Esophagus squamous epithelium (tissue), 5 donors: ENCODE measurements around the gene SLC2A4RG. TPM values are rescaled to one million over a fixed set of nuclear protein-coding genes. Genes with fewer than 3 reads are reported as not detected.

Experiments used
- DNase-seq: peaks from one replicate; lab custom pipeline; 2025; lab: John Stamatoyannopoulos, UW
- H3K27ac ChIP-seq, 4 donors: fragments of 200-600 bp; sonication (generic); one replicate each; pipeline ENCODE4 v1.5.1; 2016 to 2019; ENCODE audit warnings: mild to moderate bottlenecking in 1 of 4
- H3K27me3 ChIP-seq, 4 donors: fragments of 200-600 bp; sonication (generic); 1 replicate in 3 of 4; 2 replicates in 1 of 4; pipeline versions ENCODE4 v1.5.1 to v1.6.0; 2017 to 2021; ENCODE audit warnings: antibody characterized with exemption in 1 of 4
- H3K36me3 ChIP-seq, 3 donors: fragments of 200-600 bp; sonication (generic); one replicate each; pipeline ENCODE4 v1.5.1; 2016 to 2019
- H3K4me1 ChIP-seq, 3 donors: fragments of 200-600 bp; sonication (generic); one replicate each; pipeline ENCODE4 v1.5.1; 2017 to 2019
- H3K4me3 ChIP-seq, 4 donors: fragments of 200-600 bp; sonication (generic); 1 replicate in 3 of 4; 2 replicates in 1 of 4; pipeline ENCODE4 v1.5.1; 2016 to 2019; ENCODE audit warnings: mild to moderate bottlenecking in 2 of 4, moderate library complexity in 1 of 4
- H3K9me3 ChIP-seq, 3 donors: fragments of 200-600 bp; sonication (generic); one replicate each; pipeline ENCODE4 v1.5.1; 2016 to 2019
- CTCF ChIP-seq, 6 experiments: fragments of 450-650 bp in 4 of 6; fragments of 200-600 bp in 2 of 6; sonication (generic) in 2 of 6; IDR thresholded peaks; one replicate each; pipeline ENCODE4 v1.5.1; 2016 to 2019; ENCODE audit warnings: antibody characterized with exemption in 6 of 6, mild to moderate bottlenecking in 4 of 6, moderate library complexity in 4 of 6
- POLR2A ChIP-seq, 4 donors: fragments of 450-650 bp; IDR thresholded peaks; one replicate each; pipeline ENCODE4 v1.6.1; 2017; ENCODE audit warnings: antibody characterized with exemption in 4 of 4, mild to moderate bottlenecking in 4 of 4, moderate library complexity in 3 of 4
- WGBS, 2 donors: methylation state at CpG; one replicate each; pipeline ENCODE4 v1.1.5; 2018; 5-methylcytosine and 5-hydroxymethylcytosine counted together
- intact Hi-C: fragments of 100-400 bp; cut with DNase I; formaldehyde crosslinking; loops from one replicate; pipeline ENCODE4 v1.15.0; 2022
- total RNA-seq, 4 donors: library from RNA; depleted of rRNA; stranded (reverse); fragments of >200 nt; gene quantifications; one replicate each; pipeline ENCODE4 v1.1.0, GENCODE V29; 2016
- donor health status: DM: yes; HTN: yes; CAD: no.

SLC2A4RG gene
- total RNA-seq, 4 donors from 2014 or later, result 37.0 to 55.5 (median 50.2) TPM

DNA sequence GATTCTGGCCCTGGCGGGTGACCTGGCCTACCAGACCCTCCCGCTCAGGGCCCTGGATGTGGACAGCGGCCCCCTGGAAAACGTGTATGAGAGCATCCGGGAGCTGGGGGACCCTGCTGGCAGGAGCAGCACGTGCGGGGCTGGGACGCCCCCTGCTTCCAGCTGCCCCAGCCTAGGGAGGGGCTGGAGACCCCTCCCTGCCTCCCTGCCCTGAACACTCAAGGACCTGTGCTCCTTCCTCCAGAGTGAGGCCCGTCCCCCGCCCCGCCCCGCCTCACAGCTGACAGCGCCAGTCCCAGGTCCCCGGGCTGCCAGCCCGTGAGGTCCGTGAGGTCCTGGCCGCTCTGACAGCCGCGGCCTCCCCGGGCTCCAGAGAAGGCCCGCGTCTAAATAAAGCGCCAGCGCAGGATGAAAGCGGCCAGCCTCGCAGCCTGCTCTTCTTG lies 868 bp upstream of the SLC2A4RG start:
- DNase-seq, result no peak
- peaks cover 45 to 68% (median 46%) of the 10 kb centered on the region in 3 donors for H3K4me1 ChIP-seq

GRCh38 chr20:63740070-63740626 lies 572 bp downstream of the SLC2A4RG start:
- Histone ChIP-seq H3K27ac (peak overlapping the region; percentile 82 to 98 (median 94)), H3K4me3 (peak overlapping the region; percentile 51 to 90 (median 64)), H3K36me3 (peaks cover 4 to 42% (median 19%) of the 10 kb centered on the region in 3 donors), H3K4me1 (peaks cover 45 to 68% (median 46%) of the 10 kb centered on the region in 3 donors), H3K9me3 (no peaks in the 10 kb centered on the region), H3K27me3 (no peaks in the 10 kb centered on the region)
- intact Hi-C loops, result no loop called here
- no peak for TF ChIP-seq CTCF (IDR thresholded peaks at IDR 0.05)
- no peak for TF ChIP-seq POLR2A (IDR thresholded peaks at IDR 0.05)
- no CpG with 5 or more reads among the region's 80 CpGs for WGBS, 2 donors
- DNase-seq, result no peak

More for the DNA sequence above, 868 bp upstream of the SLC2A4RG start:
- peak overlapping the region; percentile 34 to 77 (median 54) for H3K4me3 ChIP-seq
- TF ChIP-seq CTCF (IDR thresholded peaks at IDR 0.05) (no peak), POLR2A (IDR thresholded peaks at IDR 0.05) (no peak)
- H3K27me3 ChIP-seq, result no peaks in the 10 kb centered on the region
- H3K36me3 ChIP-seq, result peaks cover 4 to 50% (median 25%) of the 10 kb centered on the region in 3 donors
- H3K27ac ChIP-seq, result peak overlapping the region; percentile 75 to 93 (median 88)
- WGBS, 2 donors, result 40% methylated on average over 2 of the region's 26 CpGs; no CpG with 5 or more reads in 1 of the 2 donors
- intact Hi-C loops, result loop anchor here (5.0 kb wide), 1 partner anchor 201 kb away; the partner anchor contains the start of gene PTK6
- no peaks in the 10 kb centered on the region for H3K9me3 ChIP-seq

GRCh38 chr20:63740627-63741353 lies 1.2 kb downstream of the SLC2A4RG start:
- H3K9me3 ChIP-seq, result no peaks in the 10 kb centered on the region
- peak overlapping the region; percentile 51 to 90 (median 64) for H3K4me3 ChIP-seq
- 0% methylated on average over 2 to 3 of the region's 29 CpGs for WGBS, 2 donors
- no peaks in the 10 kb centered on the region for H3K27me3 ChIP-seq
- peaks cover 4 to 35% (median 15%) of the 10 kb centered on the region in 3 donors for H3K36me3 ChIP-seq
- DNase-seq, result no peak
- H3K4me1 ChIP-seq, result peaks cover 43 to 65% (median 46%) of the 10 kb centered on the region in 3 donors
- intact Hi-C loops, result no loop called here
- peak overlapping the region; percentile 82 to 98 (median 94) for H3K27ac ChIP-seq
- TF ChIP-seq POLR2A (IDR thresholded peaks at IDR 0.05), result peak in 1 of 4 donors; percentile 50
- TF ChIP-seq CTCF (IDR thresholded peaks at IDR 0.05), result peak in 5 of 6 experiments; percentile 26 to 59 (median 38)

GRCh38 chr20:63741354-63741675 lies 1.7 kb downstream of the SLC2A4RG start:
- no peaks in the 10 kb centered on the region for H3K27me3 ChIP-seq
- peak overlapping the region; percentile 82 to 98 (median 94) for H3K27ac ChIP-seq
- intact Hi-C loops, result no loop called here
- 93% methylated on average over 2 of the region's 6 CpGs; no CpG with 5 or more reads in 1 of the 2 donors for WGBS, 2 donors
- H3K4me3 ChIP-seq, result peak overlapping the region; percentile 51 to 90 (median 64)
- DNase-seq, result no peak
- peaks cover 4 to 34% (median 15%) of the 10 kb centered on the region in 3 donors for H3K36me3 ChIP-seq
- peaks cover 39 to 60% (median 42%) of the 10 kb centered on the region in 3 donors for H3K4me1 ChIP-seq
- H3K9me3 ChIP-seq, result no peaks in the 10 kb centered on the region
- TF ChIP-seq CTCF (IDR thresholded peaks at IDR 0.05), result no peak
- no peak for TF ChIP-seq POLR2A (IDR thresholded peaks at IDR 0.05)
